Activated CD4-positive, alpha-beta T cell treated with anti-CD3 and anti-CD28 coated beads, Interleukin-2, amount 10 ng/mL, durations not matched to agents 24 days and 14 days (primary cell): ENCODE measurements around the gene HMX3. TPM values are rescaled to one million over a fixed set of nuclear protein-coding genes. Genes with fewer than 3 reads are reported as not detected.

Experiments used
- DNase-seq: peaks from one replicate; pipeline ENCODE4 v3.0.0; 2022
- H3K27ac Mint-ChIP-seq: one replicate; pipeline ENCODE4 v1.8.0; 2022; ENCODE audit warnings: mild to moderate bottlenecking, mixed read lengths
- H3K27me3 Mint-ChIP-seq: one replicate; pipeline ENCODE4 v1.8.0; 2022; ENCODE audit warnings: mixed read lengths
- H3K36me3 Mint-ChIP-seq: one replicate; pipeline ENCODE4 v1.8.0; 2022; ENCODE audit warnings: low read depth, mild to moderate bottlenecking, mixed read lengths
- H3K4me1 Mint-ChIP-seq: one replicate; pipeline ENCODE4 v1.8.0; 2021; ENCODE audit warnings: mixed read lengths
- H3K4me3 Mint-ChIP-seq: one replicate; pipeline ENCODE4 v1.8.0; 2022; ENCODE audit warnings: mild to moderate bottlenecking, moderate library complexity, mixed read lengths
- H3K9me3 Mint-ChIP-seq: one replicate; pipeline ENCODE4 v1.8.0; 2021; ENCODE audit warnings: mixed read lengths
- intact Hi-C: fragments of 100-400 bp; cut with micrococcal nuclease; formaldehyde crosslinking; loops from one replicate; pipeline ENCODE4 v1.15.1; 2023
- total RNA-seq: library from RNA; stranded (reverse); gene quantifications from 2 replicates; pipeline ENCODE4 v1.2.3, GENCODE V29; 2022

Gene HMX3
- total RNA-seq, 1 donor from 2014 or later, result not detected

DNA sequence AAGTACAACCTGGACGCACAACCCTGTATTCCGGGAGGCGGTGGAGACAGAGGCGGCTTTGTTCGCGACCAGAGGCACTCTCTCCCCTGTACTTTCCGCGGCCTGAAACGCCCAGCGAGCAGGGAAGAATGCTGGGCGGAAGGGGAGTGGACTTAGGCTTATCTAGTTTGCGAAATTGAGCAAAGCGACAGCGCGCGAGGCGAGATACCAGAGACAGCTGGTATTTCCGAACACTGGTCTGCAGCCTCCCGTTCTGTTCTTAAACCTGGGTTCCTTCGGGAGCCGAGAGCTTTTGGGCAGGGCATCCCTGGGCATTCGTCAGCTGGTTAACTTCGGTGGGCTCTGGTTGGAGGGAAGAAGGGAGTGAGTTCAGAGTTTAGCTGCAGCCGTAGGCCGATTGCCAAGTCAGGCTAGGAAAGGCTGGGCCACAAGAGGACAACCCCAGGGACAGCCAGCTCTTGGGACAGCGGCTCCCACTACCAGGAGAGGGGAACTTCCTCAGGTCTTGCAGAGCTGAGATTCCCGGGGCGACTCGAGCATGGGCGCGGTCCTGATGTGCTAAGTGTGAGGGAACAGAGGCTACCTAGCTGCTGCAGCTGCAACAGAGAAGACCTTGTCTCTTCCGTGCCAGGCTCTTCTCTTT, 3.9 kb downstream of the HMX3 start:
- intact Hi-C loops, result loop anchor here (1.0 kb wide), 1 partner anchor 9 kb away; the partner anchor contains the start of gene HMX2
- H3K27ac Mint-ChIP-seq, result peak overlapping the region; percentile 66
- no peak for DNase-seq

DNA sequence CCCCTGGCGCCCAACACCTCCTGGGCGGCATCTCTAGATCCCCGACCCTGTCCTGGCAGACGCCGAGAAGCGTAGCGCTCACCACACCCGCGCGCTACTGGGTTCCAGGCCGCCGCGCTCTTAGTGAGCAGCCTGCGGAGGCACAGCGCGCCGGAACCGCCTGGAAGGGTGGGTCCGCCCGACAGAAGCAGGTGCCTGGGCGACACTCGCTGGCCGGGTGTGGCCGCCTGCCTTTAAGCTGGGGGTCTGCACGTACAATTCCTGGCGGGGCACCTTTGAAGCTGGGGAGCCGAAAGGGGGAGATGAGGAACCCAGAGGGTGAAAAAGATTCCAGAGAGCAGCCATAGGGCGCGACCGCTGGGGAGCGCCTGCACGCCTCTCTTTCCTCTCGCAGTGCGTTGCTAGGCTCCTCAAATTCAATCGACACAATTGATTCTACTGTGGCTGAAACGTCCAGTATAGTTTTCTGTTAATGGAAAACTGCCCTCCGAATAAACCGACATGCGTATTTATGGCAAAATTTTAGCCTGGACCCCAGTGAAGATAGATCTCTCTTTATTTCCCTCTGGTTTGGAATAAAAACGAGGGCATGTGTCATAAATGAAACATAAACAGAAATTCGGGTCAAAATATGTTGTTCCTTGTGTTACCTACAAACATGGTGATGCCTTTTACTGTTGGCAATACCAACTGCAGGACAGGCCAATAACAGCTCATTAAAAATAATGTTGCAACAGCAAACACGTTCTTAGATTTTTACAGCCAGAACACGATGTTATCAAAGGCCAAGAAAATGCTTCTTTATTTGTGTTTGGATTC, 4.6 kb downstream of the HMX3 start:
- Mint-ChIP-seq H3K4me1 (peaks cover 14% of the 10 kb centered on the region), H3K4me3 (peak overlapping the region; percentile 28), H3K27me3 (peaks cover 78% of the 10 kb centered on the region), H3K27ac (peak overlapping the region; percentile 37), H3K36me3 (peaks cover 6% of the 10 kb centered on the region), H3K9me3 (peaks cover 6% of the 10 kb centered on the region)
- peak; percentile 67 for DNase-seq
- intact Hi-C loops, result no loop called here

More for the DNA sequence above, 3.9 kb downstream of the HMX3 start:
- Mint-ChIP-seq H3K9me3 (peaks cover 6% of the 10 kb centered on the region), H3K4me3 (no peak overlapping the region), H3K27me3 (peaks cover 70% of the 10 kb centered on the region), H3K36me3 (peaks cover 5% of the 10 kb centered on the region), H3K4me1 (peaks cover 7% of the 10 kb centered on the region)

DNA sequence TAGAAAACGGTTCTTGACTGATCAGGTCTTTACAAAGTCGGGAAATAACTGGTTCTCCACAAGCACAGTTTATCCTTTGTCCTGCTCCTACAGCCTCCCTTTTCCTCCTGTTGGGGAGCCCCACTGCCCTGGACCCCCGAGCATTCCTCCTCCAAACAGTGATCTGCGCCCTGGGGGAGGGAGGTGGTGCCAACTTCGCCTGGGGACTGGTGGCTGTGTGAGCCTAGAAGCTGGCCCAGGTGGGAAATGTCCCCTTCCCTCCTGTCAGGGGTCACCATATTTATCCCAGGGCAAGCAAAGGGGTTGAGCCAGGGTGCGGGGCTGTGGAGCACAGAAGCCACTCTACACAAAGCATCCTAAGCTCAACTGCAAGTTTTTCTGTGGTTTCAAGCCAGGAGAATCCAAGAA, 5.2 kb downstream of the HMX3 start:
- no peak overlapping the region for H3K27ac Mint-ChIP-seq
- intact Hi-C loops, result no loop called here
- H3K27me3 Mint-ChIP-seq, result peaks cover 84% of the 10 kb centered on the region
- no peak overlapping the region for H3K4me3 Mint-ChIP-seq
- peaks cover 6% of the 10 kb centered on the region for H3K9me3 Mint-ChIP-seq
- peaks cover 6% of the 10 kb centered on the region for H3K36me3 Mint-ChIP-seq
- peaks cover 14% of the 10 kb centered on the region for H3K4me1 Mint-ChIP-seq
- DNase-seq, result no peak

DNA sequence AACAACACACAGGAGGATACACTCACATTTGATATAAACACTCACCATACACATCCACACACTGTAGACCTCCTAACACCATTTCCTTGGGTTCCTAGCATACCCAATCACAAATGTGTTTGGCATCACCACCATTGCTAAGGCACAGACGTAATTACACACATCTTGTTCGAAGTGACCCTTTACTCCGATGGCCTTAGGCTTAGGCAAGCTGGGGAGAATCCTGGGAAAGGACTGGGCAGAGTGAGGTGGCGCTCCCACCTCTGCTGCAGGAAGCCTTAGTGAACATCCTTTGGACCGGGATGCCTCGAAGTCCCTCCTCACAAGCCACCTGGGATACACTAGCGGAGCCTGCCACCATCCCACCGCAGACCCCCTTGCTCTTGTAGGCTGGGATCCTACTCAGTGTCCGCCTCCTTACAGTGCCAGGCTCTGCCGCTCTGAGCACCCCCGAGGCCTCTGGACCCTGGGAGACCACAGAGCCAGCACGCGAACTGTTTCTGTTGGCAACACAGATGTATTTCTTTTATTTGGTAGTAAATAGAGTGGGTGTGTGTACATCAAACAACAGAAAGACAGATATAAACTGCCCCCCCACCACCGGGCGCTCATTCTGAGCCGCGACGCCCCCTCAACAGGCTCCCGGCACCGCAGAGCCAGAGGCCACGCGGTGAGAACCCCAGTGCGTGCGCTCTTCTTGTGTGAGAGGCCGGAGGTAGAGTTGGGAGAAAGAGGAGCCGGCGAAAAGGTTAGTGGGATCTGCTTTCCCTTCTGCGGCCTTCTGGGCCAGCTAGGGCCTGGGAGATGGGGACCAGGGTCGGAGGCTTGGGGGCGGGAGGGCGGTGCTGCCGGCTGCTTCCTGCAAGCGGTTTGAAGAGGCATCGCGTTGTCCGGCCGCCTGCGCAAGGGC, 6.3 kb downstream of the HMX3 start:
- peaks cover 4% of the 10 kb centered on the region for H3K36me3 Mint-ChIP-seq
- no peak overlapping the region for H3K4me3 Mint-ChIP-seq
- peak overlapping the region; percentile 6 for H3K27ac Mint-ChIP-seq
- H3K9me3 Mint-ChIP-seq, result peaks cover 6% of the 10 kb centered on the region
- intact Hi-C loops, result no loop called here
- DNase-seq, result no peak
- H3K27me3 Mint-ChIP-seq, result peaks cover 85% of the 10 kb centered on the region
- peaks cover 12% of the 10 kb centered on the region for H3K4me1 Mint-ChIP-seq

DNA sequence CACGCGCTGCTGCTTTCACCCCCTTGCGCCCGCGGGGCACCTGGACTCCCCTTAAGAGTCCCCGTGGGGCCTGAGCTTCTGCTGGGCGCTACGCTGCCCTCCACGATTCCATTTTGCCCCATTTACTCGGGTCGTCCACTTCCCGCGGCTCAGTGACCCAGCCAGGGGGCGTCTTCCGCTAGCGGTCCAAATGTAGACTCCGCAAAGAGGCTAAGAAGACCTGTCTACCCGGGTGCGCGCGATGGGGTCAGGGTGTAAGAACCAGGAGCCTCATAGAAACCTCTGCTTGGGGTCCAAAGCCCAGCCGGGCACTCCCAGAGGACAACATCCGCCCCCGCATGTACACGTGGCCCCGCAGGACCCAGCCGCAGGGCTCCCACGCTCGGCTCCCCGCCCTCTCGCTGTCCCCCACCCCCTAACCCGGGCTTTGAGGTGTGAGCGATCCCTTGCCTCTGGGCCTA, 7.0 kb downstream of the HMX3 start:
- peaks cover 14% of the 10 kb centered on the region for H3K4me1 Mint-ChIP-seq
- DNase-seq, result no peak
- H3K27me3 Mint-ChIP-seq, result peaks cover 87% of the 10 kb centered on the region
- H3K4me3 Mint-ChIP-seq, result no peak overlapping the region
- H3K9me3 Mint-ChIP-seq, result peaks cover 6% of the 10 kb centered on the region
- H3K27ac Mint-ChIP-seq, result no peak overlapping the region
- peaks cover 8% of the 10 kb centered on the region for H3K36me3 Mint-ChIP-seq
- intact Hi-C loops, result no loop called here

DNA sequence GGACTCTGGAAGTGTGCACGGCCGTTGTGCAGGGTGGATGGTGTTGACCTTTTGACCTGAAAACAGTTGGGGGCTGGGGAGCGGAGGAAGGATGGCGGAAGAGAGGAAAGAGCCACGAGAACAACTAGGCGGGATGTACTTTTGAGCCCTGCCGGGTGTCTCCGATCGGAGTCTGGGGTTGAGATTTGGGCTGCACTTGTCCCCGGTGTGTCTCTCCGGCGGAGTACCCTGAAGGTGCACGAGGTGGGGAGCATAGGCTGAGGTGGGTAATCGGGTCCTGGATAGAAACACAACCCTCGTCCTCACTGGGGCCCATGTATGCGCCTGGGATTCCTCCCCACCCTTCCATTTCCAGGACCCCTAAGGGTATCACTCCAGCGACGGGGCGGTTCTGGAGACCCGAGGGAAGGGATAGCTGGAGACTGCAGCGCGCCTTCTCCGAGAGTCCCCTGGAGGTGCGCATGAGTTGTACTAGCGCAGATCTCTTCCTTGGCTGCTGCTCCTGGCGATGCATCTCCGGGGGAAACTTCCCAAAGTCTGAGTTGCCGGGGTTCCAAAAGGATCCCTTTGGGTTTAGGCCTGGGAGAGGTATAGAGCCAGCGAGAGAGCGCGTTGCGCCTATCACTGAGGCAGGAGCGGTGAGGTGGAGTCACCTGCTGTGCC, 7.5 kb downstream of the HMX3 start:
- Mint-ChIP-seq H3K27me3 (peaks cover 81% of the 10 kb centered on the region), H3K4me3 (no peak overlapping the region), H3K36me3 (peaks cover 8% of the 10 kb centered on the region), H3K9me3 (peaks cover 6% of the 10 kb centered on the region), H3K27ac (no peak overlapping the region), H3K4me1 (peaks cover 14% of the 10 kb centered on the region)
- intact Hi-C loops, result no loop called here
- DNase-seq, result no peak

DNA sequence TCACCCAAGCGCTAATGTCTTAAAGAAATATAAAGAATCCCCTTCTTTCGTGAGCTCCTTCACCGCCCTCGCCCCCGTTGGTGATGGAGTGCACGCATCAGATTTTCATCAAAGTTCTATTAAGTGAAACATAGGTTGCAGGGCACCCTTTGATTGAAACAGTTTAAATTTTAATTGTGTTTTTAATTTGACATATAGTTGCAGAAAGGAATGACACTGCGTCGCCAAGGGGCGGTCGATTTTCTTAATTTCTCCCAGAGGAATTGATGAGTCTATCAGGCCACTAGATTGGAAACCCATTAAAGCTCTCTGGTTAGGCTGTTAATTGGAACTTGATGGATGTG, 8.0 kb downstream of the HMX3 start:
- peaks cover 14% of the 10 kb centered on the region for H3K4me1 Mint-ChIP-seq
- H3K36me3 Mint-ChIP-seq, result peaks cover 9% of the 10 kb centered on the region
- H3K27ac Mint-ChIP-seq, result peak overlapping the region; percentile 45
- DNase-seq, result no peak
- intact Hi-C loops, result no loop called here
- no peak overlapping the region for H3K4me3 Mint-ChIP-seq
- H3K9me3 Mint-ChIP-seq, result peaks cover 7% of the 10 kb centered on the region
- peaks cover 79% of the 10 kb centered on the region for H3K27me3 Mint-ChIP-seq

DNA sequence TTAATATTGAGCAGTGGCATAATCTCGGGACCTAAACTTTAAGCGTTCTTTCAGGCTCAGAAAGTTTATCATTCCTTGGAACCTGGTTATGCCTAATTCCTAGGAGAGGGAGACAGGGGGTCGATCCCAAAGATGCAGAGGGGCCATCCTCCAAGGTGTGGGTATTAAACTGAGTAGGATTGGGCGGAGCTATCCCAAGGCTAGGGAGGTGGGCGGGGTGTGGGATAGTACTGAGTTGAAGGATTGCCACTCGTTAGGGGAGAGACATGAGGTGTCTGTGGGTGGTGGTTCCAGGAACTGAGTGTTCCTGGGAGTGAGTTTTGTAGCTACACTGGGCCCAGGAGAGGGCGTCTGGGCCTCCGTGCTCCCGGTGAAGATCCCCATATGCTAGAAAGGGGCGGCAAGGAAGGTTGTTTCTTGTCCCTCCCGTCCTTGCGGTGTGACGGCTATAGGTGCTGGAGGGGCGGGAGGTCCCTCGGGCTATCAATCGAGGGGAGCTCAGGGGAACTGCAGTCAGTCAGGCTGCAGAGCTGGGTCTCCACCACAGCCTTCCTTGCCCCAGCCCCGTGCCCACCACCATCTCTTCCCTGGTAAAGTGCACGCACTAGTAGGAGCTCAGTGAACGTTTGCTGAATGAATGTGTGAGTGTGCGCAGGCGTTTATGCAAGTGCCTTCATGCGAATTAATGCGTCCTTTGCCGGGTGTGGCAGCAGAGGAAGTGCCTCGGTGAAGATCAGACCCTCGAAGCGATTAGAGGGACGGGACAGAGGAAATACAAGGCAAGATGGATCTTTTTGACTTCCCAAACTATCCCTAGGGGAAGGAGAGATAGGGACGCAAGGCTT, 9.1 kb downstream of the HMX3 start:
- Mint-ChIP-seq H3K27me3 (peaks cover 74% of the 10 kb centered on the region), H3K4me3 (peak overlapping the region; percentile 28), H3K36me3 (peaks cover 10% of the 10 kb centered on the region), H3K27ac (peak overlapping the region; percentile 62), H3K9me3 (peaks cover 11% of the 10 kb centered on the region), H3K4me1 (peaks cover 18% of the 10 kb centered on the region)
- intact Hi-C loops, result loop anchor here (1.0 to 5.0 kb wide), 2 partner anchors 12 to 1548 kb away; partner anchors contain the start of gene FGFR2
- peak; percentile 63 for DNase-seq

DNA sequence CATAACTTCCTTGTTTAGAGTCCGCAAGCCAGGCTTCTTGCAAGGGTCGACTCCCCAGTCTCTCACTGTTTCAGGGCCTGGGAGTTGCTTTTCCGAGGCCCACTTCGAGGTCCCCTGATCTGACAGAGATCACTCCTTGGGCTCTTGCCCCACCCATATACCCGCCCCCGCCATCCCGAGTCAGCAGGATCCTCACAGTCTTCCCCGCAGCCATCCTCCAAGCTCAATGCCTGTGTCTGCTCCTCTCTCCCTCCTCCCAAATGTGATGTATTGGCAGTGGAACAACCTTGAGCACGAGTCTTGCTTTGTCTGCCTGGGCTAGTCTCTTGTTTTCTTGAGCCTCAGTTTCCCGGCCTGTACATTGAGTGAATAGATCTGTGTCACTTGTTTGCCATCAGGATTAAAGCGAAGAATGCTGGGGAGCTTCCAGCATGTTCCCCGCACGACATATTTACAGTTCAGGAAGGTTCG, 9.8 kb downstream of the HMX3 start:
- intact Hi-C loops, result loop anchor here (1.0 to 5.0 kb wide), 2 partner anchors 12 to 1548 kb away; partner anchors contain the start of gene FGFR2
- H3K27me3 Mint-ChIP-seq, result peaks cover 72% of the 10 kb centered on the region
- no peak overlapping the region for H3K4me3 Mint-ChIP-seq
- peaks cover 10% of the 10 kb centered on the region for H3K36me3 Mint-ChIP-seq
- H3K27ac Mint-ChIP-seq, result peak overlapping the region; percentile 62
- no peak for DNase-seq
- peaks cover 20% of the 10 kb centered on the region for H3K4me1 Mint-ChIP-seq
- peaks cover 11% of the 10 kb centered on the region for H3K9me3 Mint-ChIP-seq

DNA sequence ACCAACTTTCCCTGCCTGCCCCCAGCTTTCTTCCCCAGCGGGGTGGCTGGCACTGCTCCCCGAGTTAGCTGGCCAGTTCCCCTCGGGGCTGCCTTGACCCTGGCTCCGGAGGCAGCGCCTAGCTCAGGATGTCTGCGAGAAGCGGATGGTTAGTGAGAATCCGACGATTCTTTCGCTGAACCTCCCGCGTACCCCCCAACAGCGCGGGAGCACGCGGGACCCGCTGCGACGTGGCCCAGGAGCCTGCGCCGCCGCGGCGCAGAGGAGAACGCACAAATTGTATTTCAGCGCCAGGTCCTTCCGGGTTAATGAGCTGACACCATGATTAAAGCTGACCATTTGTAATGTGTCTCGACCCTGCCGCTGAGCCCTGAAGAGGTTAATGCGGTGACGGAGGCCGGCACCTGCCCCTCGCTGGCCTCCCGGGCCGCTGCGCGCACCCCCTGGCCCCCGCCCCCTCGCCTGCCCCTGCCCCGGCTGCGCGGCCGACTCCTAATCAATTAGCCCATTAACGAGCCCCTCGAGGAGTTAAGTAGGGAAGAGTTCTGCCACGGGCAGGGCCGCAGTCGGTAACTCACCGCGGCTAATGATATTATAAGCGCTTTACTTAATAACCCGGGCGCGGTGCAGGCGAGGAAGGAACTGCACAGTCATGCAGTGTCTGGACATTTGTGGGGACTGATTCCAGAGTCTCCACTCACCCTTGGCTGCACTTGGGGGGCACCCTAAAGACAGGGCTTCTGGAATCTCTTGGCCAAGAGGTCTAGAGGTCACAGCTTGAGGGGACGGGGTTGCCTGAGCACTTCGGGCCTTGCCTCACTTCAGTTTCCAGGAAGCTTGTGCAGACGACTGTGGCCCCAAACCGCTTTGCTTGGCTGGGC, 10.5 kb downstream of the HMX3 start:
- Mint-ChIP-seq H3K27me3 (peaks cover 68% of the 10 kb centered on the region), H3K36me3 (peaks cover 10% of the 10 kb centered on the region), H3K9me3 (peaks cover 11% of the 10 kb centered on the region), H3K4me1 (peaks cover 23% of the 10 kb centered on the region), H3K27ac (peak overlapping the region; percentile 67), H3K4me3 (no peak overlapping the region)
- intact Hi-C loops, result loop anchor here (5.0 kb wide), 1 partner anchor 1549 kb away; the partner anchor contains the start of gene FGFR2
- no peak for DNase-seq

DNA sequence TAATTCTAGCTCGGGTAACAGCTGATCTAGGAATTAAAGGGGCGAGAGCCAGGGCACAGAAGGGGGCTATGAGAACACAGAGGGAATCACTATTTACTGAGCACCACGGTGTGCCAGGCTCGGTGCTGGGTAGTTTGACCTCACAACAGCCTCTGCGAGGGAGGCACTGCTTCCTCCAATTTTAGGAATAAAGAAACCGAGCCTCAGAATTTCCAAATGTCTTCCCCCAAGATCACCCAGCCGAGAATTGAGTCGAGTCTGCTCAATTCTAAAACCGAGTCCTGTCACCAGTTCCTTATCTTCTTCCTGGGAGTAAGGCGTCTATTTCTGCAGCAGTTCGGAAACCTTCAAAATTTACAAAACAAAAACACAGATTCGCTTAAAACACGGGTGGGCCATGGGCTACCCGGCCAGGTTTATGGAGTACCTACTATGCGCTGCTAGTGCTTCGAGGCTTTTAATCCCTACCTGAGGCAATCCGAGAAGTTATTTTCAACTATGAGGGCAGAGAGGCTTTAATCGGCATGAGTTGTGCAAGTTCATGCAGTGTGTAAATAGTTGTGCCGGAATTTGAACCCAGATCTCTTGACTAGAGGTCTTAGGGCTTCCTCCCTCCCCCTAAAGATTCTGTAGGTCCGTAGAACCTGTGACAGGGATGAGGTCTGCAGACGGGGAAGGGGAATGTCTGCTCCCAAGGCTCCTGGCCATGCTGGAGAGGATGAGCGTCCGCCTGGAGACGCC, 11.3 kb downstream of the HMX3 start:
- H3K4me1 Mint-ChIP-seq, result peaks cover 29% of the 10 kb centered on the region
- H3K9me3 Mint-ChIP-seq, result peaks cover 11% of the 10 kb centered on the region
- no peak for DNase-seq
- peak overlapping the region; percentile 67 for H3K27ac Mint-ChIP-seq
- H3K27me3 Mint-ChIP-seq, result peaks cover 67% of the 10 kb centered on the region
- peaks cover 8% of the 10 kb centered on the region for H3K36me3 Mint-ChIP-seq
- intact Hi-C loops, result loop anchor here (5.0 kb wide), 1 partner anchor 1550 kb away; the partner anchor contains the start of gene FGFR2
- H3K4me3 Mint-ChIP-seq, result peak overlapping the region; percentile 39
